Left lung (tissue), 10 donors: ENCODE results near the gene CREB5. TPM values are rescaled to one million over a fixed set of nuclear protein-coding genes. Genes with fewer than 3 reads are reported as not detected.
"Not testable (repeated sequence)": the region's sequence is repeated elsewhere in the genome, so short reads cannot be mapped to it uniquely, and the experiment has no call there.

Experiments used
- ATAC-seq: fragments of 200-7000 bp; cut with Tn5 transposase; one replicate; pipeline ENCODE4 v1.9.1; 2020; ENCODE audit warnings: moderate library complexity
- DNase-seq, 4 donors: peaks; one replicate each; pipeline ENCODE4 v3.0.0-alpha.2; 2013 to 2020
- H3K27ac ChIP-seq, 2 donors: fragments of 200-600 bp; sonication (generic) in 1 of 2; one replicate each; pipeline versions ENCODE4 v1.5.0 to v1.8.0; 2020 to 2021
- H3K27me3 ChIP-seq, 2 donors: fragments of 200-600 bp; sonication (generic) in 1 of 2; one replicate each; pipeline versions ENCODE4 v1.5.0 to v1.8.0; 2020 to 2021
- H3K36me3 ChIP-seq, 2 donors: fragments of 200-600 bp; sonication (generic) in 1 of 2; one replicate each; pipeline versions ENCODE4 v1.5.0 to v1.8.0; 2020 to 2021
- H3K4me1 ChIP-seq, 2 donors: fragments of 200-600 bp; one replicate each; pipeline ENCODE4 v1.8.0; 2021
- H3K4me3 ChIP-seq, 2 donors: fragments of 200-600 bp; sonication (generic) in 1 of 2; one replicate each; pipeline versions ENCODE4 v1.5.0 to v1.8.0; 2020 to 2021; ENCODE audit warnings: mild to moderate bottlenecking in 1 of 2
- H3K9me3 ChIP-seq, 2 donors: fragments of 200-600 bp; sonication (generic) in 1 of 2; one replicate each; pipeline versions ENCODE4 v1.5.0 to v1.8.0; 2020 to 2021
- intact Hi-C, 2 donors: fragments of 100-400 bp; cut with DNase I; formaldehyde crosslinking; loops; one replicate each; pipeline versions ENCODE4 v1.11.2 to v1.14.2; 2022
- polyA plus RNA-seq, 6 donors: library from polyadenylated mRNA; unstranded; fragments of 120-200 nt; gene quantifications; one replicate each; pipeline ENCODE4 v1.2.1, GENCODE V29; 2013; ENCODE audit not compliant: insufficient read length in 6 of 6
- total RNA-seq, 2 donors: library from RNA; stranded (reverse); fragmentation: NEBNext Ultra II Directional; extraction: Animal tissue kit (Norgen Biotek cat#: 25700); gene quantifications; one replicate each; pipeline ENCODE4 v1.2.1, GENCODE V29; 2021
- TF ChIP-seq, protein P1 (sequence below), 2 donors: fragments of 200-600 bp; sonication (generic) in 1 of 2; IDR thresholded peaks; one replicate each; pipeline versions ENCODE4 v1.5.0 to v1.8.0; 2021; ENCODE audit warnings: antibody characterized with exemption in 2 of 2
- donor health status: DM: no; HTN: yes; CAD: no.
- donor health status: DM: no; HTN: no; CAD: no.

CREB5 gene
- total and polyA plus RNA-seq, 8 donors: 6.6 to 19.9 (median 15.7) TPM

DNA sequence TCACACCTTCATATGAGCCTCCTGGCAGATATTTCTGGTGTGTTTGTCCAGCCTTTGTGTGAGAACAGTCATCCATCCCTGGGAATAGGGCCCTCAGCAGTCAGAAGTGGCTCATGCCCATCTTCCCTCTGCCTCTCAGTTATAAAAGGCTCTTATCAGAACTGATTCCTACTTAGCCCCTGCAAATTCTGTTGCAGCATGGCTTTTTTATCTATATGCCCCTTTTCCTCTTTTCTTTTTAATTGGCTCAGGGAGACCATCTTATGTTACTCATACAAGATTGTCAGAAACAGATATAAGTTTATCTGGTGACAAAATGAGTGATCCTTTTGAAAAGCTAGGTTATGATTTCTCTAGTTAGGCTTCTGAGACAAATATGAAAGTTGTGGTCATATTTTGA is 194.1 kb downstream of the CREB5 start:
- intact Hi-C loops: no loop called here
- Histone ChIP-seq H3K36me3 (no peaks in the 10 kb centered on the region), H3K9me3 (no peaks in the 10 kb centered on the region), H3K27me3 (no peaks in the 10 kb centered on the region), H3K4me1 (no peaks in the 10 kb centered on the region), H3K27ac (no peak overlapping the region), H3K4me3 (no peak overlapping the region)
- TF ChIP-seq, protein P1, sequence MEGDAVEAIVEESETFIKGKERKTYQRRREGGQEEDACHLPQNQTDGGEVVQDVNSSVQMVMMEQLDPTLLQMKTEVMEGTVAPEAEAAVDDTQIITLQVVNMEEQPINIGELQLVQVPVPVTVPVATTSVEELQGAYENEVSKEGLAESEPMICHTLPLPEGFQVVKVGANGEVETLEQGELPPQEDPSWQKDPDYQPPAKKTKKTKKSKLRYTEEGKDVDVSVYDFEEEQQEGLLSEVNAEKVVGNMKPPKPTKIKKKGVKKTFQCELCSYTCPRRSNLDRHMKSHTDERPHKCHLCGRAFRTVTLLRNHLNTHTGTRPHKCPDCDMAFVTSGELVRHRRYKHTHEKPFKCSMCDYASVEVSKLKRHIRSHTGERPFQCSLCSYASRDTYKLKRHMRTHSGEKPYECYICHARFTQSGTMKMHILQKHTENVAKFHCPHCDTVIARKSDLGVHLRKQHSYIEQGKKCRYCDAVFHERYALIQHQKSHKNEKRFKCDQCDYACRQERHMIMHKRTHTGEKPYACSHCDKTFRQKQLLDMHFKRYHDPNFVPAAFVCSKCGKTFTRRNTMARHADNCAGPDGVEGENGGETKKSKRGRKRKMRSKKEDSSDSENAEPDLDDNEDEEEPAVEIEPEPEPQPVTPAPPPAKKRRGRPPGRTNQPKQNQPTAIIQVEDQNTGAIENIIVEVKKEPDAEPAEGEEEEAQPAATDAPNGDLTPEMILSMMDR (IDR thresholded peaks at IDR 0.05): no peak
- no peak for ATAC-seq
- DNase-seq: no peak

DNA sequence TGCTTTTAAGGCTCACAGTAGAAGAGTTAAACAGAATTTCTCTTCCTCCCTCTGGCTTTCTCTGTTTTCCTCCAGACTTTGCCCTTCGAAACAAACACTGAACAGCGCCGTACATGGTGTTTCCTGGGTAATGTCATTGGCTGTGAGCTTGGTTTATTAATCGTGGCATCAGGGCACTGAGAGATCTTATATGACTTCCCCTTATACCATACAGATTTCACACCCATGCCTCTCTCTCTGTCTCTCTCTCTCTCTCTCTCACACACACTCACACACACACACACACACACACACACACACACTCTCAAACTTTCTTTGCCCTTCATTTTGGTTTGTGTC is 195.5 kb downstream of the CREB5 start:
- intact Hi-C loops: no loop called here

DNA sequence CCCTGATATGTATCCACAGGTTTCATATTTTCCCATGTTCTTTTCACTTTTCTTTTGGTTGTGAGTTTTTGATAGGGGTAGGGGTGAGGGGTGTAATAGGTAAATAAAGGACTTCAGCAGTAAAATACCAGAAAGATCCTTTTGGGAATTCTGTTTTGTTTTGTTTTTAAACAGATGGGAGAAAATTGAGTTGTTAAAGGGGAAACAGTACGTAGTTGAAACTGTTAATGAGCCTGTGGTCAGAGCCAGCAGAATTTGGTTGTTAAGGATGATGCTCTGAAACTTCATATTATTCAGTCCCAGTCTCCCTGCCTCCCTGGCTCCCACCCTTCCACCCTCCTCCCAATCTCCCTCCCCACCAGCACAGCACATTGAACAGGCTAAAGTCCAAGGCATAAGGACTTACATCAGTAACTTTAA is 195.9 kb downstream of the CREB5 start:
- ATAC-seq (no peak), DNase-seq (no peak)
- H3K27me3 ChIP-seq: no peaks in the 10 kb centered on the region
- intact Hi-C loops: no loop called here
- no peak overlapping the region for H3K4me3 ChIP-seq
- H3K36me3 ChIP-seq: no peaks in the 10 kb centered on the region
- no peak overlapping the region for H3K27ac ChIP-seq
- no peaks in the 10 kb centered on the region for H3K4me1 ChIP-seq
- no peaks in the 10 kb centered on the region for H3K9me3 ChIP-seq
- TF ChIP-seq, protein P1 (IDR thresholded peaks at IDR 0.05): no peak

More for the DNA sequence above, 195.5 kb downstream of the CREB5 start:
- no peaks in the 10 kb centered on the region for H3K27me3 ChIP-seq
- no peaks in the 10 kb centered on the region for H3K9me3 ChIP-seq
- no peaks in the 10 kb centered on the region for H3K36me3 ChIP-seq
- TF ChIP-seq, protein P1 (IDR thresholded peaks at IDR 0.05): no peak
- no peak overlapping the region for H3K4me3 ChIP-seq
- H3K27ac ChIP-seq: no peak overlapping the region
- no peak for DNase-seq
- H3K4me1 ChIP-seq: no peaks in the 10 kb centered on the region
- no peak for ATAC-seq

DNA sequence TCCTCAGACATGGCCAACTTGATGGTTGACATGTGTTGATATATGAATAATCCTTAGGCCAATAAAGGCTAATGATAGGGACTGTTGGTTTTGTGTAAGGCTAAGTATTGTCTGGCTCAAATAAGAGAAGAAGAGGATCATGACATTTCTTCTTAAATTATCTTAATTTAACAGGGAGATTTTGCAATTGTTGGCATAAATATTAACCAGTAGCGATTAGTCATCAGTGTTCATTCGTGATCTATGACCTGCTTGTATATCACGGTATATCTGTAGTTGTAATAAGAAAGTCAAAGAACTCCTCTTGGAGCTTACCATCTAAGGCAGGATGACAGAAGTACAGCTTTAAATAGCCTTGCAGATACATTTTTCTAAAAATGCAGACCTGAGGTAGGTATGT is 196.4 kb downstream of the CREB5 start:
- TF ChIP-seq, protein P1 (IDR thresholded peaks at IDR 0.05): no peak
- H3K27me3 ChIP-seq: no peaks in the 10 kb centered on the region
- DNase-seq: no peak
- no peak for ATAC-seq
- intact Hi-C loops: no loop called here
- H3K4me3 ChIP-seq: no peak overlapping the region
- H3K9me3 ChIP-seq: no peaks in the 10 kb centered on the region
- H3K4me1 ChIP-seq: no peaks in the 10 kb centered on the region
- no peak overlapping the region for H3K27ac ChIP-seq
- no peaks in the 10 kb centered on the region for H3K36me3 ChIP-seq

DNA sequence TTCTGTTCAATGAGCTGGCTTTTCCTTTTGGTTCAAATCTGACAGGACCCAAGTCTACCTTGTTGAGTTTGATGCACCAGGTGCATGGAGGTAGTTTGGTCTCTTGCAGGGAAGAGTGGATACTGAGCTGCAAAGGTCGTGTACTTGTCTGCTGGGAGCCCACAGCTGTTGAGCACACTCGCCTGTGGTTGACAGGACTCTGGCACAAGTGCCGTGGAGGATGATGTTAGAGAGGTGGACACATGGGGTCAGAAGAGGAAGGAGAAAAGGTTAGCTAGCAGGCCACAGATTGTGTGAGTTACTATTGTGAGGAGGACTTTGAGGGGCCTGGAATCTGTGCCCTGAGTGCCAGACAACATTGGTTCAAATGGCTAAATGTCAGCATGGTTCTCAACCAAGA is 197.3 kb downstream of the CREB5 start:
- Histone ChIP-seq H3K9me3 (no peaks in the 10 kb centered on the region), H3K27ac (no peak overlapping the region), H3K36me3 (no peaks in the 10 kb centered on the region), H3K27me3 (no peaks in the 10 kb centered on the region), H3K4me3 (no peak overlapping the region), H3K4me1 (no peaks in the 10 kb centered on the region)
- TF ChIP-seq, protein P1 (IDR thresholded peaks at IDR 0.05): no peak
- ATAC-seq (no peak), DNase-seq (no peak)
- intact Hi-C loops: no loop called here

DNA sequence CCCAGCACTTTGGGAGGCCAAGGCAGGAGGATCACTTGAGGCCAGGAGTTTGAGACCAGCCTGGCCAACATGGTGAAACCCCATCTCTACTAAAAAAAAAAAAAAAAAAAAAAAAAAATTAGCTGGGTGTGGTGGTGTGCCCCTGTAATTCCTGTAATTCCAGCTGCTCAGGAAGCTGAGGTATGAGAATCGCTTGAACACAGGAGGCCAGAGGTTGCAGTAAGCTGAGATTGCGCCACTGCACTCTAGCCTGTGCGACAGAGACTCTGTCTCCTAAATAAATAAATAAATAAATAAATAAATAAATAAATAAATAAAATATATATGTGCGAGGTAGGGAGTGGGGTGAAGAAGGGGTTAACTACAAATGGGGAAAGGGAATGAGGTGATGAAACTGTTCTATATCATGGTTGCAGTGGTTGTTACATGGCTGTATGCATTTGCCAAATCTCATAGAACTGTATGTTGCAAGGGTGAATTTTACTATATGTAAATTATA is 199.1 kb downstream of the CREB5 start:
- H3K9me3 ChIP-seq, H3K4me3 ChIP-seq, H3K4me1 ChIP-seq, H3K27me3 ChIP-seq, intact Hi-C loops, H3K27ac ChIP-seq, DNase-seq, ATAC-seq, H3K36me3 ChIP-seq: not testable (repeated sequence)
